ENCODE results near the gene PRR12. TPM values are rescaled to one million over a fixed set of nuclear protein-coding genes. Genes with fewer than 3 reads are reported as not detected.
A peak's percentile ranks its signal among the peaks of the same experiment; 100 is the strongest.

The PRR12 gene
- total and polyA plus RNA-seq, 9 of the 15 experiments (the other 6 are each of a cell fraction or from before 2014, with no cell fraction given), result 0.01 to 21.1 (median 0.98) TPM

DNA sequence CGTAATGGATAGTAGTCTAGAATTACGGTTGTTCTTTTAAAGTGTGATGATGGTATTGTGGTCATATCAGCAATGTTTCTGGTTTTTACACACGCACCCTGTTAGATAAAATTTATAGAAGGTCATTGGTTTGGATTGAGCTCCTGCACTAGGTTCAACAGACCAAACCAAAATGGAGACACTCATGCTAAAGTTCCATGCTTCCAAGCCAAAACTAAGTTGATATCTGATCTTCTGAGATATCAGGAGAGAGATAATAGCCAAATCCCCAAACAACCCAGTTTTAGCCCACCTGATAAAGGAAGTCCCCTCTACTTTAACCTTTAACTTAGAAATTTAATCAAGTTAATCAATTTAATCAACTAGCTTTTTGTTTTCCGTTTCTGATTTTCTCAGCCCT, 11.8 kb upstream of the PRR12 start (continued):
- TF ChIP-seq GATA2 (CRISPR knock-in tag; IDR thresholded peaks at IDR 0.05), result no peak
- no peak for TF ChIP-seq SMARCB1 (IDR thresholded peaks at IDR 0.05; ENCODE audit: insufficient read length, low read depth)
- TF ChIP-seq CHD1 (IDR thresholded peaks at IDR 0.05; ENCODE audit: low read length), result no peak
- TF ChIP-seq, protein P1, sequence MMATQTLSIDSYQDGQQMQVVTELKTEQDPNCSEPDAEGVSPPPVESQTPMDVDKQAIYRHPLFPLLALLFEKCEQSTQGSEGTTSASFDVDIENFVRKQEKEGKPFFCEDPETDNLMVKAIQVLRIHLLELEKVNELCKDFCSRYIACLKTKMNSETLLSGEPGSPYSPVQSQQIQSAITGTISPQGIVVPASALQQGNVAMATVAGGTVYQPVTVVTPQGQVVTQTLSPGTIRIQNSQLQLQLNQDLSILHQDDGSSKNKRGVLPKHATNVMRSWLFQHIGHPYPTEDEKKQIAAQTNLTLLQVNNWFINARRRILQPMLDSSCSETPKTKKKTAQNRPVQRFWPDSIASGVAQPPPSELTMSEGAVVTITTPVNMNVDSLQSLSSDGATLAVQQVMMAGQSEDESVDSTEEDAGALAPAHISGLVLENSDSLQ (IDR thresholded peaks at IDR 0.05), result no peak
- no peak for TF ChIP-seq GABPB2 (CRISPR knock-in tag; conservative IDR thresholded peaks at IDR 0.05)
- TF ChIP-seq TAL1 (IDR thresholded peaks at IDR 0.05), result no peak
- TF ChIP-seq, protein P2, sequence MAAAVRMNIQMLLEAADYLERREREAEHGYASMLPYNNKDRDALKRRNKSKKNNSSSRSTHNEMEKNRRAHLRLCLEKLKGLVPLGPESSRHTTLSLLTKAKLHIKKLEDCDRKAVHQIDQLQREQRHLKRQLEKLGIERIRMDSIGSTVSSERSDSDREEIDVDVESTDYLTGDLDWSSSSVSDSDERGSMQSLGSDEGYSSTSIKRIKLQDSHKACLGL (CRISPR knock-in tag; IDR thresholded peaks at IDR 0.05; ENCODE audit: borderline replicate concordance, poor library complexity, severe bottlenecking), result no peak
- peak; percentile 86 for TF ChIP-seq HIVEP1 (CRISPR knock-in tag; IDR thresholded peaks at IDR 0.05)
- no peak for TF ChIP-seq POLR3A (IDR thresholded peaks at IDR 0.05; ENCODE audit: borderline replicate concordance, extremely low read depth, insufficient read depth, insufficient read length)
- no peak for TF ChIP-seq BRD9 (IDR thresholded peaks at IDR 0.05; ENCODE audit: low read depth, partially characterized antibody)
- TF ChIP-seq NEUROD1 (IDR thresholded peaks at IDR 0.05; ENCODE audit: borderline replicate concordance, low read depth, low read length, partially characterized antibody), result no peak
- TF ChIP-seq FUS (optimal IDR thresholded peaks at IDR 0.05; ENCODE audit: low read depth, low read length), result no peak
- TF ChIP-seq MCM7 (IDR thresholded peaks at IDR 0.05), result no peak
- no peak for TF ChIP-seq HMGN3 (IDR thresholded peaks at IDR 0.05; ENCODE audit: borderline replicate concordance, extremely low read depth, insufficient read length, low read depth, low read length)
- 0 out of 2 replicates have a peak, but pooled peaks have one; percentile 22 for TF ChIP-seq RBFOX2 (IDR thresholded peaks at IDR 0.05; ENCODE audit: low read depth, low read length)
- TF ChIP-seq, protein P3, sequence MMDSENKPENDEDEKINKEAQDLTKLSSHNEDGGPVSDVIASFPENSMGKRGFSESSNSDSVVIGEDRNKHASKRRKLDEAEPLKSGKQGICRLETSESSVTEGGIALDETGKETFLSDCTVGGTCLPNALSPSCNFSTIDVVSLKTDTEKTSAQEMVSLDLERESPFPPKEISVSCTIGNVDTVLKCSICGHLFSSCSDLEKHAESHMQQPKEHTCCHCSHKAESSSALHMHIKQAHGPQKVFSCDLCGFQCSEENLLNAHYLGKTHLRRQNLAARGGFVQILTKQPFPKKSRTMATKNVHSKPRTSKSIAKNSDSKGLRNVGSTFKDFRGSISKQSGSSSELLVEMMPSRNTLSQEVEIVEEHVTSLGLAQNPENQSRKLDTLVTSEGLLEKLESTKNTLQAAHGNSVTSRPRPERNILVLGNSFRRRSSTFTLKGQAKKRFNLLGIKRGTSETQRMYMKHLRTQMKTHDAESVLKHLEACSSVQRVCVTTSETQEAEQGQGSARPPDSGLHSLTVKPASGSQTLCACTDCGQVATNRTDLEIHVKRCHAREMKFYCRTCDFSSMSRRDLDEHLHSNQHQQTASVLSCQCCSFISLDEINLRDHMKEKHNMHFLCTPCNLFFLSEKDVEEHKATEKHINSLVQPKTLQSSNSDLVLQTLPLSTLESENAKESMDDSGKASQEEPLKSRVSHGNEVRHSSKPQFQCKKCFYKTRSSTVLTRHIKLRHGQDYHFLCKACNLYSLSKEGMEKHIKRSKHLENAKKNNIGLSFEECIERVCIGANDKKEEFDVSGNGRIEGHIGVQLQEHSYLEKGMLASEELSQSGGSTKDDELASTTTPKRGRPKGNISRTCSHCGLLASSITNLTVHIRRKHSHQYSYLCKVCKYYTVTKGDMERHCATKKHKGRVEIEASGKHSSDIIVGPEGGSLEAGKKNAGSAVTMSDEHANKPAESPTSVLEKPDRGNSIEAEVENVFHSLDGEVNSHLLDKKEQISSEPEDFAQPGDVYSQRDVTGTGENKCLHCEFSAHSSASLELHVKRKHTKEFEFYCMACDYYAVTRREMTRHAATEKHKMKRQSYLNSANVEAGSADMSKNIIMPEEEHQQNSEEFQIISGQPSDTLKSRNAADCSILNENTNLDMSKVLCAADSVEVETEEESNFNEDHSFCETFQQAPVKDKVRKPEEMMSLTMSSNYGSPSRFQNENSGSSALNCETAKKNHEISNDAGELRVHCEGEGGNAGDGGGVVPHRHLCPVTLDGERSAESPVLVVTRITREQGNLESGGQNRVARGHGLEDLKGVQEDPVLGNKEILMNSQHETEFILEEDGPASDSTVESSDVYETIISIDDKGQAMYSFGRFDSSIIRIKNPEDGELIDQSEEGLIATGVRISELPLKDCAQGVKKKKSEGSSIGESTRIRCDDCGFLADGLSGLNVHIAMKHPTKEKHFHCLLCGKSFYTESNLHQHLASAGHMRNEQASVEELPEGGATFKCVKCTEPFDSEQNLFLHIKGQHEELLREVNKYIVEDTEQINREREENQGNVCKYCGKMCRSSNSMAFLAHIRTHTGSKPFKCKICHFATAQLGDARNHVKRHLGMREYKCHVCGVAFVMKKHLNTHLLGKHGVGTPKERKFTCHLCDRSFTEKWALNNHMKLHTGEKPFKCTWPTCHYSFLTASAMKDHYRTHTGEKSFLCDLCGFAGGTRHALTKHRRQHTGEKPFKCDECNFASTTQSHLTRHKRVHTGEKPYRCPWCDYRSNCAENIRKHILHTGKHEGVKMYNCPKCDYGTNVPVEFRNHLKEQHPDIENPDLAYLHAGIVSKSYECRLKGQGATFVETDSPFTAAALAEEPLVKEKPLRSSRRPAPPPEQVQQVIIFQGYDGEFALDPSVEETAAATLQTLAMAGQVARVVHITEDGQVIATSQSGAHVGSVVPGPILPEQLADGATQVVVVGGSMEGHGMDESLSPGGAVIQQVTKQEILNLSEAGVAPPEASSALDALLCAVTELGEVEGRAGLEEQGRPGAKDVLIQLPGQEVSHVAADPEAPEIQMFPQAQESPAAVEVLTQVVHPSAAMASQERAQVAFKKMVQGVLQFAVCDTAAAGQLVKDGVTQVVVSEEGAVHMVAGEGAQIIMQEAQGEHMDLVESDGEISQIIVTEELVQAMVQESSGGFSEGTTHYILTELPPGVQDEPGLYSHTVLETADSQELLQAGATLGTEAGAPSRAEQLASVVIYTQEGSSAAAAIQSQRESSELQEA (IDR thresholded peaks at IDR 0.05; ENCODE audit: low read depth), result no peak

Measured in K562 (cell line).